IPS DF 6.9 (cell line): ENCODE measurements around the gene CD55.

Experiments used
- DNase-seq: peaks from one replicate; pipeline ENCODE4 v3.0.0-alpha.2; 2013; ENCODE audit warnings: low read depth, low spot score
- H3K27ac ChIP-seq: one replicate; pipeline ENCODE4 v1.5.1; 2013; ENCODE audit warnings: low read length, control low read depth
- H3K27me3 ChIP-seq: 2 replicates; pipeline ENCODE4 v1.6.1; 2013; ENCODE audit warnings: mild to moderate bottlenecking, low read length; ENCODE audit not compliant: control insufficient read depth, insufficient read depth
- H3K36me3 ChIP-seq: 2 replicates; pipeline ENCODE4 v1.6.1; 2013; ENCODE audit warnings: low read length; ENCODE audit not compliant: control insufficient read depth, insufficient read depth
- H3K4me1 ChIP-seq: 2 replicates; pipeline ENCODE4 v1.6.1; 2013; ENCODE audit warnings: low read length; ENCODE audit not compliant: control insufficient read depth, insufficient read depth
- H3K4me3 ChIP-seq: 2 replicates; pipeline ENCODE4 v1.5.1; 2013; ENCODE audit warnings: mild to moderate bottlenecking, low read length
- H3K9me3 ChIP-seq: 2 replicates; pipeline ENCODE4 v1.6.1; 2013; ENCODE audit warnings: low read length, inconsistent platforms; ENCODE audit not compliant: control insufficient read depth, insufficient read depth
- WGBS: extraction: QIAGEN DNeasy Blood & Tissue Kit; methylation state at CpG from one replicate; pipeline ENCODE4 v1.1.7; 2013; ENCODE audit warnings: mixed read lengths, missing lambda C conversion rate; ENCODE audit not compliant: insufficient read length, insufficient coverage; 5-methylcytosine and 5-hydroxymethylcytosine counted together

Gene CD55

GRCh38 chr1:207343675-207344074 lies 22.2 kb downstream of the CD55 start:
- H3K4me3 ChIP-seq = no peak overlapping the region
- no peak for DNase-seq
- no peaks in the 10 kb centered on the region for H3K27me3 ChIP-seq
- H3K36me3 ChIP-seq = no peaks in the 10 kb centered on the region; the same call in 1 of the 2 replicates
- H3K9me3 ChIP-seq = no peaks in the 10 kb centered on the region
- H3K4me1 ChIP-seq = no peaks in the 10 kb centered on the region
- H3K27ac ChIP-seq = no peak overlapping the region

- Histone ChIP-seq H3K4me3 (no peak overlapping the region), H3K36me3 (no peaks in the 10 kb centered on the region; the same call in 1 of the 2 replicates), H3K27ac (no peak overlapping the region), H3K27me3 (no peaks in the 10 kb centered on the region), H3K9me3 (no peaks in the 10 kb centered on the region), H3K4me1 (no peaks in the 10 kb centered on the region)
- no CpG with 5 or more reads among the region's 2 CpGs for WGBS
- DNase-seq = no peak
Observed at GRCh38 chr1:207344221-207344620, 22.7 kb downstream of the CD55 start.

GRCh38 chr1:207345644-207346477 lies 24.4 kb downstream of the CD55 start:
- Histone ChIP-seq H3K27ac (no peak overlapping the region), H3K4me1 (no peaks in the 10 kb centered on the region), H3K36me3 (no peaks in the 10 kb centered on the region; the same call in 1 of the 2 replicates), H3K4me3 (no peak overlapping the region), H3K9me3 (no peaks in the 10 kb centered on the region), H3K27me3 (no peaks in the 10 kb centered on the region)
- no CpG with 5 or more reads among the region's 7 CpGs for WGBS
- no peak for DNase-seq

GRCh38 chr1:207346513-207346912 lies 25.0 kb downstream of the CD55 start:
- Histone ChIP-seq H3K4me3 (no peak overlapping the region), H3K9me3 (no peaks in the 10 kb centered on the region), H3K27ac (no peak overlapping the region), H3K36me3 (no peaks in the 10 kb centered on the region; the same call in 1 of the 2 replicates), H3K27me3 (no peaks in the 10 kb centered on the region), H3K4me1 (no peaks in the 10 kb centered on the region)
- WGBS = no CpG with 5 or more reads among the region's 3 CpGs
- DNase-seq = no peak

- Histone ChIP-seq H3K4me1 (no peaks in the 10 kb centered on the region), H3K27me3 (no peaks in the 10 kb centered on the region), H3K9me3 (no peaks in the 10 kb centered on the region), H3K27ac (no peak overlapping the region), H3K4me3 (no peak overlapping the region), H3K36me3 (no peaks in the 10 kb centered on the region; the same call in 1 of the 2 replicates)
- DNase-seq = no peak
- no CpG with 5 or more reads among the region's 2 CpGs for WGBS
Observed at GRCh38 chr1:207349979-207350378, 28.5 kb downstream of the CD55 start.

GRCh38 chr1:207352554-207352953 lies 31.1 kb downstream of the CD55 start:
- no peak for DNase-seq
- Histone ChIP-seq H3K27ac (no peak overlapping the region), H3K27me3 (no peaks in the 10 kb centered on the region), H3K4me3 (no peak overlapping the region), H3K36me3 (no peaks in the 10 kb centered on the region; the same call in 1 of the 2 replicates), H3K4me1 (no peaks in the 10 kb centered on the region), H3K9me3 (no peaks in the 10 kb centered on the region)

GRCh38 chr1:207355060-207355459 lies 33.6 kb downstream of the CD55 start:
- no peaks in the 10 kb centered on the region for H3K36me3 ChIP-seq
- H3K4me1 ChIP-seq = no peaks in the 10 kb centered on the region
- WGBS = no CpG with 5 or more reads among the region's 1 CpG
- H3K27ac ChIP-seq = no peak overlapping the region
- H3K9me3 ChIP-seq = no peaks in the 10 kb centered on the region
- no peak for DNase-seq
- no peak overlapping the region for H3K4me3 ChIP-seq
- H3K27me3 ChIP-seq = no peaks in the 10 kb centered on the region

- no peak for DNase-seq
- Histone ChIP-seq H3K4me1 (no peaks in the 10 kb centered on the region), H3K4me3 (no peak overlapping the region), H3K9me3 (no peaks in the 10 kb centered on the region), H3K27ac (no peak overlapping the region), H3K36me3 (no peaks in the 10 kb centered on the region), H3K27me3 (no peaks in the 10 kb centered on the region)
- no CpG with 5 or more reads among the region's 3 CpGs for WGBS
Observed at GRCh38 chr1:207355513-207356295, 34.2 kb downstream of the CD55 start.

- Histone ChIP-seq H3K4me3 (no peak overlapping the region), H3K9me3 (no peaks in the 10 kb centered on the region), H3K27me3 (no peaks in the 10 kb centered on the region), H3K4me1 (no peaks in the 10 kb centered on the region; the same call in 1 of the 2 replicates), H3K27ac (no peak overlapping the region), H3K36me3 (no peaks in the 10 kb centered on the region)
- DNase-seq = no peak
- WGBS = no CpG with 5 or more reads among the region's 3 CpGs
Observed at GRCh38 chr1:207361029-207361428, 39.6 kb downstream of the CD55 start.

GRCh38 chr1:207361889-207362288 lies 40.4 kb downstream of the CD55 start:
- Histone ChIP-seq H3K27ac (no peak overlapping the region), H3K4me3 (no peak overlapping the region), H3K27me3 (no peaks in the 10 kb centered on the region), H3K9me3 (no peaks in the 10 kb centered on the region), H3K4me1 (no peaks in the 10 kb centered on the region; the same call in 1 of the 2 replicates), H3K36me3 (no peaks in the 10 kb centered on the region)
- WGBS = no CpG with 5 or more reads among the region's 2 CpGs
- no peak for DNase-seq
